ENCODE data around the gene SAFB2. TPM values are rescaled to one million over a fixed set of nuclear protein-coding genes. Genes with fewer than 3 reads are reported as not detected.

Gene SAFB2
- total RNA-seq, 1 experiment from 2014 or later, result 98.6 TPM

- ChIA-PET CTCF (no interaction called here), POLR2A (no interaction called here)
- peaks cover 93% of the 10 kb centered on the region for H3K36me3 Mint-ChIP-seq (ENCODE audit: insufficient read depth, unreplicated experiment)
- intact Hi-C loops (cut with micrococcal nuclease), result no loop called here
- H3K9me3 Mint-ChIP-seq (ENCODE audit: unreplicated experiment), result no peaks in the 10 kb centered on the region
- no peak overlapping the region for H3K4me3 Mint-ChIP-seq (ENCODE audit: unreplicated experiment)
- no peaks in the 10 kb centered on the region for H3K4me1 Mint-ChIP-seq (ENCODE audit: insufficient read depth, unreplicated experiment)
- no peaks in the 10 kb centered on the region for H3K27me3 Mint-ChIP-seq (ENCODE audit: insufficient read depth, unreplicated experiment)
- H3K27ac Mint-ChIP-seq (ENCODE audit: low read depth, unreplicated experiment), result no peak overlapping the region
- TF ChIP-seq, protein P1, sequence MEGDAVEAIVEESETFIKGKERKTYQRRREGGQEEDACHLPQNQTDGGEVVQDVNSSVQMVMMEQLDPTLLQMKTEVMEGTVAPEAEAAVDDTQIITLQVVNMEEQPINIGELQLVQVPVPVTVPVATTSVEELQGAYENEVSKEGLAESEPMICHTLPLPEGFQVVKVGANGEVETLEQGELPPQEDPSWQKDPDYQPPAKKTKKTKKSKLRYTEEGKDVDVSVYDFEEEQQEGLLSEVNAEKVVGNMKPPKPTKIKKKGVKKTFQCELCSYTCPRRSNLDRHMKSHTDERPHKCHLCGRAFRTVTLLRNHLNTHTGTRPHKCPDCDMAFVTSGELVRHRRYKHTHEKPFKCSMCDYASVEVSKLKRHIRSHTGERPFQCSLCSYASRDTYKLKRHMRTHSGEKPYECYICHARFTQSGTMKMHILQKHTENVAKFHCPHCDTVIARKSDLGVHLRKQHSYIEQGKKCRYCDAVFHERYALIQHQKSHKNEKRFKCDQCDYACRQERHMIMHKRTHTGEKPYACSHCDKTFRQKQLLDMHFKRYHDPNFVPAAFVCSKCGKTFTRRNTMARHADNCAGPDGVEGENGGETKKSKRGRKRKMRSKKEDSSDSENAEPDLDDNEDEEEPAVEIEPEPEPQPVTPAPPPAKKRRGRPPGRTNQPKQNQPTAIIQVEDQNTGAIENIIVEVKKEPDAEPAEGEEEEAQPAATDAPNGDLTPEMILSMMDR (IDR thresholded peaks at IDR 0.05; ENCODE audit: unreplicated experiment), result no peak
- BruUV-seq (replicated peaks), result no TSS peak
- no peak for DNase-seq (ENCODE audit: unreplicated experiment)
These were observed 29.7 kb upstream of the SAFB2 start for GRCh38 chr19:5652261-5652660.

GRCh38 chr19:5651361-5651760, 28.8 kb upstream of the SAFB2 start:
- ChIA-PET CTCF (interaction anchor here (0.6 kb wide), 1 partner anchor 38 kb away, joined by 3 read pairs; no protein-coding TSS in a partner anchor), POLR2A (interaction anchor here (1.1 to 1.3 kb wide), 2 partner anchors 21 to 30 kb away, joined by 3 to 4 read pairs; no protein-coding TSS in a partner anchor)
- Mint-ChIP-seq H3K27me3 (ENCODE audit: insufficient read depth, unreplicated experiment) (no peaks in the 10 kb centered on the region), H3K4me3 (ENCODE audit: unreplicated experiment) (no peak overlapping the region), H3K4me1 (ENCODE audit: insufficient read depth, unreplicated experiment) (no peaks in the 10 kb centered on the region), H3K27ac (ENCODE audit: low read depth, unreplicated experiment) (no peak overlapping the region), H3K36me3 (ENCODE audit: insufficient read depth, unreplicated experiment) (peaks cover 88% of the 10 kb centered on the region), H3K9me3 (ENCODE audit: unreplicated experiment) (no peaks in the 10 kb centered on the region)
- DNase-seq (ENCODE audit: unreplicated experiment), result no peak
- TF ChIP-seq, protein P1 (IDR thresholded peaks at IDR 0.05; ENCODE audit: unreplicated experiment), result no peak
- no TSS peak for BruUV-seq (replicated peaks)
- intact Hi-C loops (cut with micrococcal nuclease), result no loop called here

GRCh38 chr19:5648464-5648863, 25.9 kb upstream of the SAFB2 start:
- H3K27ac Mint-ChIP-seq (ENCODE audit: low read depth, unreplicated experiment), result no peak overlapping the region
- H3K4me1 Mint-ChIP-seq (ENCODE audit: insufficient read depth, unreplicated experiment), result no peaks in the 10 kb centered on the region
- DNase-seq (ENCODE audit: unreplicated experiment), result no peak
- intact Hi-C loops (cut with micrococcal nuclease), result no loop called here
- TF ChIP-seq, protein P1 (IDR thresholded peaks at IDR 0.05; ENCODE audit: unreplicated experiment), result no peak
- ChIA-PET CTCF (interaction anchor here (0.6 to 0.8 kb wide), 2 partner anchors 14 to 38 kb away, joined by 3 to 4 read pairs; no protein-coding TSS in a partner anchor), POLR2A (interaction anchor here (2.4 kb wide), 1 partner anchor 26 kb away, joined by 5 read pairs; the partner anchor contains the start of genes SAFB and SAFB2)
- no TSS peak for BruUV-seq (replicated peaks)
- no peaks in the 10 kb centered on the region for H3K27me3 Mint-ChIP-seq (ENCODE audit: insufficient read depth, unreplicated experiment)
- no peaks in the 10 kb centered on the region for H3K9me3 Mint-ChIP-seq (ENCODE audit: unreplicated experiment)
- H3K4me3 Mint-ChIP-seq (ENCODE audit: unreplicated experiment), result no peak overlapping the region
- peaks cover 88% of the 10 kb centered on the region for H3K36me3 Mint-ChIP-seq (ENCODE audit: insufficient read depth, unreplicated experiment)

DNA sequence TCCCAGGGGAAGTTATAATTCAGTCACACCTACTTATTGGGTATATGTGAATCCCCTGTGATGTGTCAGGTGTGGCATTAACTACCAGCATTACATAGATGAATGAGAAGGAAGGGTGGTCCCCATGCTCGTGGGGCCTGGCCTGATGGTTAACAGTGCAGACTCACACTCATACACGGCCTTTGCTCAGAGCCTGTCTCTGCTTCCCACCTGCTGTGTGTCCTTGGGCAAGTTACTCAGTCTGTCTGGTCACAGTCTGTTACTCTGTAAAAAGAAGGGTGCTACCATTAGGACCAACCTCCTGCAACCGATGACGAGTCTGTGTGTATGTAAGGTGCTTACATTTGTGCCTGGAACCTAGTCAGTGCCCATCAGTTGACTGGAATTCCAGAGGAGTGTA, 24.1 kb upstream of the SAFB2 start:
- intact Hi-C loops (cut with micrococcal nuclease), result no loop called here
- no peaks in the 10 kb centered on the region for H3K27me3 Mint-ChIP-seq (ENCODE audit: insufficient read depth, unreplicated experiment)
- no TSS peak for BruUV-seq (replicated peaks)
- peaks cover 5% of the 10 kb centered on the region for H3K4me1 Mint-ChIP-seq (ENCODE audit: insufficient read depth, unreplicated experiment)
- peaks cover 88% of the 10 kb centered on the region for H3K36me3 Mint-ChIP-seq (ENCODE audit: insufficient read depth, unreplicated experiment)
- no peak for DNase-seq (ENCODE audit: unreplicated experiment)
- ChIA-PET POLR2A (interaction anchor here (2.4 kb wide), 1 partner anchor 24 kb away, joined by 5 read pairs; the partner anchor contains the start of genes SAFB and SAFB2), CTCF (no interaction called here)
- TF ChIP-seq, protein P1 (IDR thresholded peaks at IDR 0.05; ENCODE audit: unreplicated experiment), result no peak
- H3K4me3 Mint-ChIP-seq (ENCODE audit: unreplicated experiment), result no peak overlapping the region
- H3K27ac Mint-ChIP-seq (ENCODE audit: low read depth, unreplicated experiment), result no peak overlapping the region
- no peaks in the 10 kb centered on the region for H3K9me3 Mint-ChIP-seq (ENCODE audit: unreplicated experiment)

Measured in MCF 10A (cell line).